Fibroblast of lung (primary cell): ENCODE data around the gene PCSK5. TPM values are rescaled to one million over a fixed set of nuclear protein-coding genes. Genes with fewer than 3 reads are reported as not detected.

Experiments
- DNase-seq, 2 donors: peaks; one replicate each; pipeline versions ENCODE4 v3.0.0 to v3.0.0-alpha.2; 2010; ENCODE audit warnings: low read depth in 2 of 2
- H2AFZ ChIP-seq: 2 replicates; pipeline ENCODE4 v1.5.1; 2012; ENCODE audit warnings: low read length, control low read depth, inconsistent platforms
- H3K27ac ChIP-seq: 2 replicates; pipeline ENCODE4 v1.5.1; 2011; ENCODE audit warnings: low read length, control low read depth; ENCODE audit not compliant: insufficient read depth
- H3K27me3 ChIP-seq: 2 replicates; pipeline ENCODE4 v1.5.1; 2011; ENCODE audit warnings: mild to moderate bottlenecking, low read length; ENCODE audit not compliant: control insufficient read depth, insufficient read depth
- H3K36me3 ChIP-seq: 2 replicates; pipeline ENCODE4 v1.5.1; 2011; ENCODE audit warnings: low read length; ENCODE audit not compliant: control insufficient read depth, insufficient read depth
- H3K4me1 ChIP-seq: 2 replicates; pipeline ENCODE4 v1.5.1; 2011; ENCODE audit warnings: low read length; ENCODE audit not compliant: control insufficient read depth, insufficient read depth; ENCODE audit errors: extremely low read depth
- H3K4me2 ChIP-seq: 2 replicates; pipeline ENCODE4 v1.5.1; 2011; ENCODE audit warnings: low read length, control low read depth; ENCODE audit not compliant: insufficient read depth; ENCODE audit errors: extremely low read depth
- H3K4me3 ChIP-seq, 4 experiments: fragments of 200-600 bp in 1 of 4; sonication (generic) in 1 of 4; replicated peaks in 1 of 4; 2 replicates each; pipeline ENCODE4 v1.5.1; 2011 to 2016; ENCODE audit warnings: low read length in 4 of 4, low read depth in 3 of 4, mild to moderate bottlenecking in 3 of 4, control low read depth in 2 of 4, inconsistent platforms in 1 of 4, mixed read lengths in 1 of 4; ENCODE audit not compliant: insufficient read depth in 1 of 4; ENCODE audit errors: control extremely low read depth in 1 of 4
- H3K79me2 ChIP-seq: 2 replicates; pipeline ENCODE4 v1.5.1; 2012; ENCODE audit warnings: mild to moderate bottlenecking, low read length, inconsistent platforms; ENCODE audit not compliant: control insufficient read depth, insufficient read depth
- H3K9ac ChIP-seq: 2 replicates; pipeline ENCODE4 v1.5.1; 2011; ENCODE audit warnings: mild to moderate bottlenecking, low read length, control low read depth; ENCODE audit not compliant: insufficient read depth
- H3K9me3 ChIP-seq: 2 replicates; pipeline ENCODE4 v1.5.1; 2012; ENCODE audit warnings: low read depth, low read length; ENCODE audit not compliant: control insufficient read depth, insufficient read depth
- H4K20me1 ChIP-seq: 2 replicates; pipeline ENCODE4 v1.5.1; 2011; ENCODE audit warnings: low read length; ENCODE audit not compliant: control insufficient read depth, insufficient read depth; ENCODE audit errors: extremely low read depth
- EZH2 ChIP-seq: IDR thresholded peaks from 2 replicates; pipeline ENCODE4 v1.5.1; 2012; ENCODE audit warnings: low read length, control low read depth, mild to moderate bottlenecking; ENCODE audit errors: missing control alignments
- polyA plus RNA-seq, 2 donors: library from polyadenylated mRNA; depleted of rRNA in 1 of 2; stranded (reverse) in 1 of 2; unstranded in 1 of 2; fragments of >200 nt; gene quantifications; 2 replicates each; pipeline ENCODE4 v1.2.1, GENCODE V29; 2011 to 2012; ENCODE audit warnings: missing spikeins in 1 of 2
- total RNA-seq: library from RNA; depleted of rRNA; stranded (reverse); fragments of >200 nt; gene quantifications from 2 replicates; pipeline ENCODE4 v1.2.1, GENCODE V29; 2014
- TF ChIP-seq, protein P1 (sequence below), 2 donors: IDR thresholded peaks in 1 of 2; conservative IDR thresholded peaks in 1 of 2; 1 replicate in 1 of 2; 2 replicates in 1 of 2; pipeline ENCODE4 v1.5.1; 2011 to 2012; ENCODE audit warnings: low read length in 2 of 2, control low read depth in 1 of 2, inconsistent platforms in 1 of 2, low read depth in 1 of 2, mild to moderate bottlenecking in 1 of 2

PCSK5 gene
- total and polyA plus RNA-seq, 2 donors (not counting 1 experiment from before 2014, with no cell fraction given): 3.1 to 4.8 TPM

GRCh38 chr9:75975071-75975470, 84.6 kb downstream of the PCSK5 start:
- Histone ChIP-seq H3K79me2 (no peaks in the 10 kb centered on the region), H3K36me3 (no peaks in the 10 kb centered on the region), H3K9me3 (no peaks in the 10 kb centered on the region), H3K27ac (no peak overlapping the region), H3K9ac (no peak overlapping the region), H3K4me2 (no peak overlapping the region), H3K27me3 (no peaks in the 10 kb centered on the region), H4K20me1 (no peaks in the 10 kb centered on the region), H3K4me1 (no peaks in the 10 kb centered on the region), H3K4me3 (no peak overlapping the region), H2AFZ (no peak overlapping the region)
- no peak for DNase-seq
- TF ChIP-seq, protein P1, sequence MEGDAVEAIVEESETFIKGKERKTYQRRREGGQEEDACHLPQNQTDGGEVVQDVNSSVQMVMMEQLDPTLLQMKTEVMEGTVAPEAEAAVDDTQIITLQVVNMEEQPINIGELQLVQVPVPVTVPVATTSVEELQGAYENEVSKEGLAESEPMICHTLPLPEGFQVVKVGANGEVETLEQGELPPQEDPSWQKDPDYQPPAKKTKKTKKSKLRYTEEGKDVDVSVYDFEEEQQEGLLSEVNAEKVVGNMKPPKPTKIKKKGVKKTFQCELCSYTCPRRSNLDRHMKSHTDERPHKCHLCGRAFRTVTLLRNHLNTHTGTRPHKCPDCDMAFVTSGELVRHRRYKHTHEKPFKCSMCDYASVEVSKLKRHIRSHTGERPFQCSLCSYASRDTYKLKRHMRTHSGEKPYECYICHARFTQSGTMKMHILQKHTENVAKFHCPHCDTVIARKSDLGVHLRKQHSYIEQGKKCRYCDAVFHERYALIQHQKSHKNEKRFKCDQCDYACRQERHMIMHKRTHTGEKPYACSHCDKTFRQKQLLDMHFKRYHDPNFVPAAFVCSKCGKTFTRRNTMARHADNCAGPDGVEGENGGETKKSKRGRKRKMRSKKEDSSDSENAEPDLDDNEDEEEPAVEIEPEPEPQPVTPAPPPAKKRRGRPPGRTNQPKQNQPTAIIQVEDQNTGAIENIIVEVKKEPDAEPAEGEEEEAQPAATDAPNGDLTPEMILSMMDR (conservative IDR thresholded peaks at IDR 0.05 in 1 of 2, IDR thresholded peaks at IDR 0.05 in 1 of 2; ENCODE audit: low read depth in 1 of 2, low read length in 2 of 2): no peak
- no peak for TF ChIP-seq EZH2

DNA sequence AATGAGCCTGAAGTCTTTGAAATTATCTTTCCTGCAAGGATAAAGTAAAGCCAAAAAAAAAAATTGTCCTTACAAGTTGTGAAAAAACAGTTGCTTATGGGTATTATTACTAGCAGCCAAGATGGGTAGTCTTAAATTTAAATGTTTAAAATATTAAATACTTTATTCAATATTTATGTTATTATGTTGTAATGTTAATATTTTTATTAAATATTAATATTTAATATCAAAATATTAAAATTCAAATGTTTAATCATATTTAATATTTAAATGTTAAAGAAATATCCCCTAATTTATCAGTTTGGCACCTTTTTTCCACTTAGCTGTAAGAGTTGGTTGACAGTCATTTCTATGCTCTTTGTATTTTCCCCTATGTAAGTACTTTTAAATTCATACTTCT, 86.1 kb downstream of the PCSK5 start:
- no peak overlapping the region for H3K9ac ChIP-seq
- no peaks in the 10 kb centered on the region for H4K20me1 ChIP-seq
- no peak for DNase-seq
- H3K27ac ChIP-seq: no peak overlapping the region
- no peak overlapping the region for H3K4me2 ChIP-seq
- no peaks in the 10 kb centered on the region for H3K9me3 ChIP-seq
- H2AFZ ChIP-seq: no peak overlapping the region
- no peaks in the 10 kb centered on the region for H3K4me1 ChIP-seq
- H3K27me3 ChIP-seq: no peaks in the 10 kb centered on the region
- no peak overlapping the region for H3K4me3 ChIP-seq
- no peaks in the 10 kb centered on the region for H3K79me2 ChIP-seq
- TF ChIP-seq EZH2: no peak
- TF ChIP-seq, protein P1 (conservative IDR thresholded peaks at IDR 0.05 in 1 of 2, IDR thresholded peaks at IDR 0.05 in 1 of 2; ENCODE audit: low read depth in 1 of 2, low read length in 2 of 2): no peak
- H3K36me3 ChIP-seq: no peaks in the 10 kb centered on the region

- H3K4me3 ChIP-seq: no peak overlapping the region
- H4K20me1 ChIP-seq: no peaks in the 10 kb centered on the region
- TF ChIP-seq, protein P1 (conservative IDR thresholded peaks at IDR 0.05 in 1 of 2, IDR thresholded peaks at IDR 0.05 in 1 of 2; ENCODE audit: low read depth in 1 of 2, low read length in 2 of 2): peak; percentile 25 to 28
- no peak for TF ChIP-seq EZH2
- no peak overlapping the region for H3K9ac ChIP-seq
- H3K4me2 ChIP-seq: no peak overlapping the region
- H3K27me3 ChIP-seq: no peaks in the 10 kb centered on the region
- no peaks in the 10 kb centered on the region for H3K36me3 ChIP-seq
- no peak overlapping the region for H3K27ac ChIP-seq
- no peaks in the 10 kb centered on the region for H3K4me1 ChIP-seq
- H2AFZ ChIP-seq: no peak overlapping the region
- no peaks in the 10 kb centered on the region for H3K9me3 ChIP-seq
- DNase-seq: no peak
- no peaks in the 10 kb centered on the region for H3K79me2 ChIP-seq
Measured at GRCh38 chr9:75979362-75979761, 88.9 kb downstream of the PCSK5 start.
